Inflammatory macrophage (primary cell): ENCODE results near the gene MOB2.
A peak's percentile ranks its signal among the peaks of the same experiment; 100 is the strongest.

Experiments used
- DNase-seq, 2 donors: peaks; one replicate each; pipeline ENCODE4 v3.0.0-alpha.2; 2020 to 2022

Gene MOB2

GRCh38 chr11:1484695-1485503 is 1.7 kb downstream of the MOB2 start:
- no peak for DNase-seq

DNA sequence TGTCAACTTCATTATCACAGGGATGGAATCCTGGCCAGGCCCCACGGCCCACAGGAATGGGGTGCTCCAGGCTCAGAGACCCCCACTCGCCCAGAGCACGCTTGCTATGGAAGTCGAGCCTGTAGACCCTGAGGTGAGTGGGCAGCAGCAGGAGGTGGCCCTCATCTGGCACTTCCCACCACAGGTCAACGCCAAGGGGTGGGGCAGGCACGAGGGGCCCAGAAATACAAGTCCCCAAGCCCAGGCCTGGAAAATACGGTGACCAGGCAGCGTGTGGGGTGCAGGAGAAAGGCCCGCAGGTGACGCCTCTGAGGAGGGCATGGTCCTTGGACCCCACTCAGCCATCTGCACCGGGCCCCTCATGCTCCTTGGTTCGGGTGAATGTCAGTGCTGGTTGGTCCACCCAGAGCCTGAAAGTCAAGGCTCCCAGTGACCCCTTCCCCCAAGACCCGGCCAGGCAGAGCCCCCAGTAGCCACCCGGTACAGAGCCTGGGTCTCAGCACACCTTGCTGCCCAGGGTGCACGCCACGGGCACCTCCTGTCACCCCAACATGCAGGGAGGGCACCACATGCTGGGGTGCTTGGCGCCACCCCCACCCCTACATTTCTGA is 2.4 kb downstream of the MOB2 start:
- DNase-seq: no peak

DNA sequence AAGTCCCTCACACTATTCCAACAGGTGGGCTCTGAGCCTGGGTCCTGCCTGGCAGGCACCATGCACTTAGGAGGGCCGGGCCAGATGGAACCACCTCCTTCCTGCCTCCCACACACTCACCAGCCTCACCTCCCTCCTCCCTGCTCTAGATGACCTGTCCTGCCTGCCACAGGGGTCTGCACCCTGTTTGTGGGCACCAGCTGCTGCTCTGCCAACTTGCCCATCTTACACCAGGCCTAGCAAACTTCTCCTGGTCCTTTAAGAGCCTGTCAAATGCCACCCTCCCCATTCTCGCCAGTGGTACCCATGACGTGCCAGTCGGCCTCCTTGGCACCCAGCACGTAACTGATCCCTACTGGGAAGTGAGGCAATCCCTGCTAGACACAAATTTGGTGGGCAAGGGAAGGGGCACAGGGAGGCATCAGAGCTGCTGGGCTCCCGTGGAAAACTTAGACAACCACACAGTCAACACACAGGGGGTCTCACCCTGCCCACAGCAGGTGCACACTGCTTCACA is 3.1 kb downstream of the MOB2 start:
- no peak for DNase-seq

GRCh38 chr11:1482581-1483444 is 3.8 kb downstream of the MOB2 start:
- DNase-seq: no peak

DNA sequence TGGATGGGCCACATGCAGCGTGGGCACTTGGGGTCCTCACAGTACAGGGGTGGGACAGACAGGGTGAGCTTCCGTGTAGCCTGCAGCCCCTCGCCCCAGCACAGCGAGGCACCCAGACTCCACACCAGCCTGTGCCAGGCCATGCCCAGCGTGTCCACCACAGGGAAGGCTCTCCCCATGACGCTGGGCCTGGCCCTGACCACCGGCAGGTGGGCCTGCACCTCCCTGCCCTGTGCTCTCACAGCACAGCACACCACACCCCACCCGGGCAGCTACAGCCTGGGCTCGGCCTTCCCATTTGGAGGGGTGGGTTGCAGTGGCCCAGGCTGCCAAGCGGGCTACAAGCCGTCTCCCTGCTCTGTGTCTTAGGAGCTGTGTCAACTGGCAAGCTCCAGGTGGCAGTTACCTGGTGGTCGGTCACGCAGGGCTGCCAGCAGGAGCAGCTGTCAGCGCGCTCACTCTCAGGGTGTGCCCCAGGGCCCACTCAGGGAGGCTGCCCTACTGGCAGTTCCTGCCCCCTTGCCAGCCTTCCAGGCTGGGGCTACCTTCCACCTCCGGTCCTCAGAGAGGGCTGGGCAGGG is 4.6 kb downstream of the MOB2 start:
- DNase-seq: no peak

- DNase-seq: no peak
Observed at GRCh38 chr11:1481483-1481825, 5.1 kb downstream of the MOB2 start.

- no peak for DNase-seq
Observed at GRCh38 chr11:1480555-1481482, 5.8 kb downstream of the MOB2 start.

- no peak for DNase-seq
Observed at GRCh38 chr11:1480191-1480554, 6.4 kb downstream of the MOB2 start.

DNA sequence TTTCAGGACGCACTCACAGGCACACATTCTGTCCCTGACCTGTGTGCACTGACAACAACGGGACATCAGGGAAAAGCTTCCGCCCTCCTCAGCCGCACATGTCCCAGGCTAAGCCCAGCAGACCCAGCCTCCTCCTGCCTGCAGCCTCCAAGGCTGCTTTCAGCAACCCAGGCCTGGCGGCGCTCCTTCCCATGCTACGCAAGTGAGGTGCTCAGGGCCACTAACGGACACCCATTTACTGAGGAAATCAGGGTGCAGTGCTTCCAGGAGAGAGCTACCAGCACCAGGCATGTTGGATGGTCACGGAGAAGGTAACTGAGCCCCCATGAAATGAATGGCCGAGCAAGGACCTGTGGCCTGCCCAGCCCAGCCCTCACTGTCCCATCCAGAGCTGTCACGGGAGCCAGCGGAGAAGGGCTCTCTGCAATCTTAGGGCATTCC is 6.9 kb downstream of the MOB2 start:
- DNase-seq: no peak

DNA sequence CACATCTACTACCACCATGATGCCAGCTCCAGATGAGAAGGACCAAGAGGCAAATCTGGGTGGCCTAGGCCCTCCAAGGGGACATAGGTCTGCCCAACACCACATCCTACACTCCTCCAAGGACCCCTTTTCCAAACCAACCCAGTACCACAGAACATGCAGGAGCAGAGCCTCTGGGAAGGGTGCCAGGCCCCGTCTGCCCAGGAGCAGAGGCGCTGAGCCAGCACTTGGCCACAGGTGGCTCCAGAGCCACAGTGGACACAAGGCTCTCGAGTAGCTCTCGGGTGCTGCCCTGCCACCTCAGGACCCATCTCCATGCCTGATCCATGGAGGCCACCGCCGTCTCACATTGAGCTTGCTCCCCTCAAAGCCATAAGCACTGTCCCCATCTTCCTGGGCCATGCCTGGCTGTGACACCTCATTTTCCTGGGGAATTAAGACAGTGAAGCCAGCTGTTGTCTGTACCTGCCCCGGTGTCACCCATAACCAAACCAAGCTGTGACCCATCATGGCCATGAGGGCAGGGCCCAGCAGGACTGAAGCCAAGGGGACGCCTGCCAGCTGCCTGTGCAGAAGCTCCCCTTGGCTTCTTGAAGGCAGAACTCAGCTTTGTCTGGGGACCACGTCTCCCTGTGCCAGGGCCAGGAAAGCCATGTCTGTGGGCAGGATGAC is 7.4 kb downstream of the MOB2 start:
- DNase-seq: no peak

DNA sequence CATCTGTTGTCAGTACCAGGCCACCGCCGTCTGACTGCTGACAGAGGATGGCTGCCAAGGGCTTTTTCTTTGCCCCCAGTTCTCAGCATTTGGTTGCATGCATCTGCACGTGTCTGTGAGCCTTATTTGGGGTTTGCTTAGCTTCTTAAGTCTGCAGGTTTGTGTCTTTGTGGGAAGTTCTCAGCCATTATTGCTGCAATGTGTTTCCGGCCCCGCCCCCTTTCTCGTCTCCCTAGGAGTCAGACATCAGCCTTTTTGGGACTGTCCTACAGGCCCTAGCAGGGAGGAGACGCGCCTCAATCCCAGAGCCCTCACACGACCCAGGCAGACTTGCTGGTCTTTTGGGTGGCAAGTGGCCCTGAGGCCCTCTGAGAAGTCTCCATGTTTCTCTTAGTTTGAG is 8.0 kb downstream of the MOB2 start:
- DNase-seq: peak; percentile 31 to 56

- DNase-seq: no peak
Observed at GRCh38 chr11:1478011-1478410, 8.6 kb downstream of the MOB2 start.

GRCh38 chr11:1476940-1477736 is 9.4 kb downstream of the MOB2 start:
- DNase-seq: no peak

- DNase-seq: no peak
Observed at GRCh38 chr11:1475841-1476240, 10.7 kb downstream of the MOB2 start.

GRCh38 chr11:1473786-1474185 is 12.8 kb downstream of the MOB2 start:
- DNase-seq: no peak

DNA sequence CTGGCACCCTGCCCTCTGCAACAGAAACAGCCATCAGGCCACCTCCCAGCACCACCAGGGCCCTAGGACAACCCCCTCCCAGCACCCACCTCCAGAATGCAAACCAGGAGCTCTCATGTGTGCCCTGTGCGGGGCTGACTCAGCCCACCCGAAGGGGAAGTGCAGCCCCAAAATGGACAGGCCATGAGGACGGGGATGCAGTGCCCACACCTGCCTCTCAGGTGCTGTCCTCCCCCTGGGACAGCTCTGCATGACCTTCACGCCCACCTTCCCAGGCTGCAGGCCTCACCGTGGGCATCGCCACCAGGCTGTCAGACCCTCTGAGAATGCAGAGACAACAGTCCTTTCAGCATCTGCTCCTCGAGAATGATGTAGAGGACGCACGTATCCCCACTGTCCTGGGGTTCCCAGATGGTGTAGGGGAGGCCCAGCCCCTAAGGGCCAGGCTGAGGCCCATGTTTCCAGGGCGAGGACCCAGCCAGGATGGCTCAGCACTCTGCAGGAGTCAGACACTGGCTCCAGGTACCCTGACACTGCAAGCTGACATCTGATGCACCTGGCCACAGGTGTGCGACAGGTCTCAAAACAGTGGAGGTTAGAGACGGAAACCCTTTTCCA is 13.5 kb downstream of the MOB2 start:
- DNase-seq: no peak

DNA sequence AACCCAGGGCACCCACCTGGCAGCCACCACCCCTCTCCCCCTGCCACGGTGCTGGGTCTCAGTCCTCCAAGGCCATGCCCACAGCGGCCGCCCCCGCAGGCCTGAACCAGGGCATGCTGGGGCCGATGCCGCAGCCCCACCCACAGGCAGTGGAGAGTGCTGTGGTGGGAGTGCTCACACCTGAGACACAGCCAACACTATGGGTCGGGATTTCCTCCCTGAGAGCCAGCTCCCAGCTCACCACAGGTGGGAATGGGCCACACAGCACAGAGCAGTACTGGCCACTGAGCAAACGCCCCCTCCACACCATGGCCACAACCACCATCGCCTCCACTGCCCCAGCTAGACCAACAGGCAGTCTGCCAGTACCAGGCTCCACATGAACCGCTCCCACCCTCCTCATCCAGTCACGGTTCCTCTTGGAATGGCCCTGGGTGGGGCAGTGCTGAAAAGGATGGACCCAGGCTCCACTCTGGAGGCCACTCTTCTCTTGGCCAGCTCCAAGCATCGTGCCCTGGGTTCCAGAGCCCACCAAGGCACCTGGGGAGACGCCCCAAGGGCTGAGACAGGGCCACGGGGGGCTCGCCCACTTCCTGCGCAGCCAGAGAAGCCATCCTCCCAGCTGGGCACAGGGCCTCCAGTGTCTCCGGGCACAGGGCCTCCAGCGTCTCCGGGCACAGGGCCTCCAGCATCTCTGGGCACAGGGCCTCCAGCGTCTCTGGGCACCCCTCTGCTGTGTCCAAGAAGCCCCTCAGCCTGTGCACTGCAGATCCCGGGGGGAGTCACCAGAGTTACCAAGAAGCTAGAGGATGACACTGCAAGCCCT is 14.2 kb downstream of the MOB2 start:
- no peak for DNase-seq

DNA sequence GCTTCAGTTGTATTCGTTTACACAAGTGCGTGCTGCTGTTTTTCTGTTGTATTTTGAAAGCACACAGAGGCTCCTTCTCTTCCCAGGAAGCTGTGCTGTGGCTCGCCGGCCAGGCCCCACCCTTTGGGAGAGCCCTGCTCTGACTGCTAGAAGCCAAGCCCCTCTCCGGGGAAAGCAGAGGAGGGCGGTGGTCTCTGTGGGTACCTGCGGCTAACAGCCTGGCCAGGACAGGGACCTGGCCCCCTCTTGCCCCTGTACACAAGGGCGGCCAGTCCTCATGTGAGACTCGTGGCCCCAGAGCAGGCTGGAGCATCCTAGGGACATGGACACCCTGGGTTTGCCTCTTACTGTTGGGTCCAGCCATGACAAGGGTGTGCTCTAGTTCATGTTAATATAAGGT is 14.8 kb downstream of the MOB2 start:
- no peak for DNase-seq
